ENCODE data around the gene CD300LG.
"Not testable (repeated sequence)": the region's sequence is repeated elsewhere in the genome, so short reads cannot be mapped to it uniquely, and the experiment has no call there.

The CD300LG gene

DNA sequence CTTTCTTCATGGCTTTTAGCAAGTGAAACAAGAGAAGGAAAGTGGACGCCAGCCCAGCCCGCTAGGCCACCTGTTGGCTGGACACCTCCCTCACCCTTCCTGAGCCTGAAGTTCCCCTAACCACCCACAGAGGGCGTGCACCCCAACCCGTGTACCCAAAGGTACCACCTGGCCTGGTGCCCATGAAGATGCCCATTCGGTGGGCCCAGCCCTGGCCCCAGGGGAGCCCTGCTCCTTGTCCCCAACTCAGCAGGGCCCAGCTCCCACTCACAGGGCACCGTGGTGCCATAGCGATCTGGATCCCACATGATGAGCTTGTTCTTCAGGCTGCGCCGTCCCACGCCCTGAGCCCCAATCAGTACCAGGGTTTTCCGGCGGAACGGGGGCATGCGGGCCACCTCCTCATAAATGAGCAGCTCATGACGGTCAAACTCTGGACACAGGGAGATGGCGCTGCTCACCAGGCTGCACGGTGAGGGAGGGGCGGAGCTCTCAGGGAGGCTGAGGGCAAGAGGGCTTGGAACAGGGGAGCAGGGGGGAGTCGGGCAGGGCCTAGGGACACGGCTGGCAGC, 33.5 kb downstream of the CD300LG start:
- peak; percentile 22 to 67 for DNase-seq

DNA sequence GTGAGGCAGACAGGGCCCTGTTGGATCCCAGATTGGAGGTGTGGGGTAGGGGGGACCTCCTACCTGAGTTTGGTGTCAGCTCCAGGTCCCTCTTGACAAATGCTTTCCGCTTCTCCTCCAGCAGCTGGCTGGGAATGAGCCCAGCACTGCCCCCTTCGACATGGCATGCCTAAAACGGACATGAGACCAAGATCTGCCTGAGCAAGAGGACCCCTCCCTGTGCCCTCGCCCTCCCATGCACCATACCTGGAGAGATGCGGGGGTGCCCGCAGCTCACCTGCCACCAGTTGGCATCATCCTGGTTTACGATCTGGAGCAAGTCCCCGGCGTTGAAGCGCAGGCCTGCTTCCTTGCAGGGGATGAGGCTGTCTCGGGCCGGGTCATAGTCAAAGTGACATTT, 34.2 kb downstream of the CD300LG start:
- no peak for DNase-seq

DNA sequence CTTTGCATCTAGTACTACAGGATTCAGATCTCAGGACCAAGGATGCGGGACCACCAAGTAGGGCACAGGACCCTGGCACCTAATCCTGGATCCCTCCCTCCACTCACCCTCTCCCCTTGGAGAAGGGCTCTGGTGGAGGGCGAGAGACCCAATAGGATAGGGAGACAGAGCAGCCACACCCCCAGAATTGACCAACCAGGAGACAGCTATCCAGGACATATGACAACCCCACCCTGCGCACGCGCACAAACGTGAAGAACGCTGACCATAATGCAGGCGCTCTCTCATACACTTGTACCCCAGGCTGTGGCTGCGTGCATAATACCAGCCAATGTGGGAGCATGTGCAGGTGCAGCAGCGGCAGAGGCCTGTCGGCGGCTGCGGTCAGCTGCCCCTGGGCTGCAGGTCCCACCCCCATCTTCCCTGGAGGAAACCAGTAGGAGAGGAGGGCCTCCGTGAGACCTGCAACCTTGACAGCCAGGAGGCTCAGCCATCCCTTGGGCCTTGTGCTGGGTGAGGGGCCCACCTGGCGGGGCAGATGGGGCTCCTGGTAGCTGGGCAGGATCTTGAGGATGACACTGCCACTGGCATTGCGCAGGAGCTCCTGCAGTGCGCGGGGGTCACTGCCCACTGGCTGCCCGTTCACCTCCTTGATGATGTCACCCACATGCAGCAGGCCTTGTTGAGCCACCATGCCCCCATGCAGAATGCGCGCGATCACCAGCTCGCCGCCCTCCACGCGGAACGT, 35.0 kb downstream of the CD300LG start:
- DNase-seq = no peak

DNA sequence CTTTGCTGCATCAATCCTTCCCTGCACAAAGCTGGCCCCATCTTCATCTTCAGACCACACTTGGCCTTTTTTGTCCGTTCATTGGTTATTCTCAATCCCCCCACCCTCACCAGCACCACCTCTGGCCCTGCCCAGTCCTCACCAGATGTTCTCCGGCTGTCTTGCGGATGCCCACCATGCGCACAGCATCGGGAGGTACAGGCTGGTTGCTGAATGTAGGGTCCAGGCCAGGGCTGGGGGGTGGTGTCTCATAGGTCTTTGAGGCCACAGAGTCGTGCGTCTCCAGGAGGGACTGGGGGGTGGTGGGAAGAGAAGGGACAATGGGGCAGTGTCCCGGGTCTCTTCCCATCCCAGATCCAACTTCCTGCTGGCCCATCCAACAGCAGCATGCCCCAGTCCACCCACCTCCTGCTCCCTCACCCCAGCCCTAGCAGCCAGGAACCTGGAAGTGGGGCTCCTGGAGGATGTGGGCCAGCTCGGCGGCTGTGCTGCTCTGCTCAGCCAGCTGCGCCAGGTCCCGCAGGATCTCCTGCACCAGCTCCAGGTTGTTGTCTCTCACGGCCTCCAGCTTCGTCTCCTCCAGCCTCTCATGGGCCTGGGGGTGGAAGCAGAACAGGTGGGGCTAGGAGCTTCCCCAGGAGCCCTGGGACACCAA, 35.9 kb downstream of the CD300LG start:
- no peak for DNase-seq

DNA sequence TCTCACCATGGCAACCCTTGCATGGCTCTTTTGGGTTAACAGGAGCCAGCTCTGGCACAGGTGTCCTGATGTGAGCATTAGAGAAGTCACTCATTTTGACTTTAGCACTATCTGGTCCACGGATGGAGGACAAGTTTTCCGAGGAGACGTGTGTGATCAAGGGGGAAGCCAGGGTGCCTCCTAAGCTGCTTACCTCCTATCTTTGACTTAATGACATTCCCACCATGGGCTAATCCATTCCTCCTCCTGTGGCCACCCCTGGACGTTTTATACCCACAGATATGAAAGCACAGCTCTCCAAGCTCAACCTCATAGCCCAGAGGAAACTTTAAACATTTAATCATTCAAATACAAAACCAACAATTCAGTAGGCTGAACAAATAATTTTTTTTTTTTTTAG, 41.6 kb downstream of the CD300LG start:
- DNase-seq = no peak

DNA sequence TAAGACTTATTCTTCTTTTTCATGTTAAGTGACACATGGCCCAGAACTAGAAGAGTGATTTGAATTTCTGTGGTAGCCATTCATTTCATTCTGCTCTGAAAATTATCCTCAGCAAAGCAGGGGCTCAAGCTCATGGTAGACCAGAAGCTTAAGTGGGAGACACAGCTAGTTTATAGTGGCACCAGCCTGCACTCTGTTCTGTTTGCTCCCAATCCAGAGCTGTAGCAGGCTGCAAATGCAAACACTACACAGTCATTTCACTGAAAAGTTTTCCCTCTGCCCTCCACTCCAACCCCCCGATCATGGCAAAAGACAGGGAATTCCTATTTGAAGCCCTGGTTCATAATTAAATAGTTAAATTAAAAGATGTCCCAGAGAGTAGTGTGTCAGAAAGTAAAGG, 43.3 kb downstream of the CD300LG start:
- DNase-seq = no peak

DNA sequence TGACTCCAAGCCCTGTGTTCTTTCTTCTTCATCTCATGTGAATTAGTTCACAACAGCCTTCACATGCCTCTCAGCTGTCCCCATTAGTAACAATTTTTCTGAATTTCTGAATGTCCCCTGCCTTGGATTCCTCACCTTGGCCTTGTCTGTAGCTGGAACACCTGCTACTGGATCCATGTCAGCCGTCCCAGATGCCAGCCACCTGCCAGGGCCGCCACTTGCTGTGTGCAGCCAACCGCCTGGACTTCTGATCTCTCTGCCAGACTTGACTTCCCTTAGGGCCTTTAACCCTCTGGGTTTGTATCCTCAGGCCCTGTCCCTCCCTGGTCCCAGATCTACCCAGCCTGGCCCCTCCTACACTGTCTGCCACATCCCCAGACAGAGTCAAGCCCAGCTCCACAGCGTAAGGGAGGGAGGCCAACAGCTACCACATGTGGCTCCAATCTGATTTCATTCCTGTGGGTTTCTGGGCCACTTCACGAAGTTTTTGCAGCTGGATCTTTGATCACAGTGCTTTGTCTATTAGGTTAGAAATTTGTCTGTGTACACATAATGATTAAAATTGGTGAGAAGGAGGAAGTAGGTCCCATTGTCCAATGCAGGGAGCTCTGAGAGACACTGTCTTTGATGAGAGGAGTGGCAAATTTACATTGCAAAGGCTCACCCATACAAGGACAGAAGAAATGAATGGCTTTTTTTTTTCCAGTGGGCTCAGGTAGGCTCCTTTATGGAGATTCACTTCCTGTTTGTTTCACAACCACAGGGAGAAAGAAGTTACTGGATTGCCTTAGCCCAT, 45.1 kb downstream of the CD300LG start:
- no peak for DNase-seq

DNA sequence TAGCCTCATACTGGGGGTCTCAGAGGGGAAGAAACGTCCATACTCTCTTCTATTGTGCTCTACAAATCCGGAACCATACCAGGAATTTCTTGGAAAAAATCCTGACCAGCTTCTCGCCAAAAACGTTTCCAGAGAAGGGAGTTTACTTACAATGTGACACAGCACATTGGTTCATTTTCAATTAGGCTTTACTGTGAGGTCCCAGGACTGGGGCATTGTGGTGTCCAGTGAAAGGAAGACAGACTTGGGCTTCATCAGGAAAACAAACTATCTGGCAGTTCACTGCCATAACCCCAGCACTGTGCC, 45.6 kb downstream of the CD300LG start:
- DNase-seq = no peak

DNA sequence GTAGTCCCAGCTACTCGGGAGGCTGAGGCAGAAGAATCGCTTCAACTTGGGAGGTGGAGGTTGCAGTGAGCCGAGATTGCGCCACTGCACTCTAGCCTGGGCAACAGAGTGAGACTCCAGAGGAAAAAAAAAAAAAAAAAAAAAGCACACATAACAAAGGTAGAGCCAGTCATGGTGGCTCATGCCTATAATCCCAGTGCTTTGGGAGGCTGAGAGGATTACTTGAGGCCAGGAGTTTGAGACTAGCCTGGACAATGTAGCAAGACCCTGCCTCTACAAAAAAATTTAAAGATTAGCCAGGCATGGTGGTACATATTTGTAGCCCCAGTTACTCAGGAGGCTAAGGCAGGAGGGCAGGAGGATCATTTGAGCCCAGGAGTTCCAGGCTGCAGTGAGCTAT, 47.5 kb downstream of the CD300LG start:
- not testable (repeated sequence) for DNase-seq

DNA sequence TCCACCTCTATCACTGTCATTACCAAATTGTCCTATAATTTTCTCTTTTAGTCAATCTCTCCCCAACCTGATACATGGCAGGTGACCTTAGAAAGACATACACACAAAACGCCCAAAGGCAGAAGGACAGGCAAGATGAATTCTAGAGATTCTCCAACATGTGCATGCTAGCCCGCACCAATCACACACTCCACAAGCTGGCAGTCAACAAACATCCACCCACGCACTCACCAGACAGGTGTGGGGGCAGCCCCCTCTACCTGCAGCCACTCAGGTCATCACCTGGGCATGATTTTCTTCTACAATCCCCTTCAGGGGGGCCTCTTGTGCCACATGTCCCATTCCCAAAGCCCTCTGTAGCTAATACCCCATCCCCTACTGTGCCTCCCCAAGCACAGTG, 50.9 kb downstream of the CD300LG start:
- no peak for DNase-seq

DNA sequence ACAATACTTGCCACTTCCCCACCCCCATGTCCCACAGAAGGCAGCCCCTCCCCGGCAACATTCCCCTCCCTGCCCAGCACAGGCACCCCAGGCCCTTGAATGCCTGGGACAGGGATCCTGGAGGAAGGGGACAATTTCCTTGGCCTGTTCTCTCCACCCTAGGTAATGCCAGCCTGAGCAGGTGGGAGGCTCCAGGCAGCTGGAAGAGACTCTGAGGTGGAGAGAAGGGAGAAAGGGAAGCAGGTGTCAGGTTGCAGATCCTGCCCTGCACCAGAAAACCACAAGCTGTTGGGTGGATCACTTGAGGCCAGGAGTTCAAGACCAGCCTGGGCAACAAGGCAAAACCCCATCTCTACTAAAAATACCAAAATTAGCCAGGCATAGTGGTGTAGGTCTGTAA, 51.5 kb downstream of the CD300LG start:
- no peak for DNase-seq

DNA sequence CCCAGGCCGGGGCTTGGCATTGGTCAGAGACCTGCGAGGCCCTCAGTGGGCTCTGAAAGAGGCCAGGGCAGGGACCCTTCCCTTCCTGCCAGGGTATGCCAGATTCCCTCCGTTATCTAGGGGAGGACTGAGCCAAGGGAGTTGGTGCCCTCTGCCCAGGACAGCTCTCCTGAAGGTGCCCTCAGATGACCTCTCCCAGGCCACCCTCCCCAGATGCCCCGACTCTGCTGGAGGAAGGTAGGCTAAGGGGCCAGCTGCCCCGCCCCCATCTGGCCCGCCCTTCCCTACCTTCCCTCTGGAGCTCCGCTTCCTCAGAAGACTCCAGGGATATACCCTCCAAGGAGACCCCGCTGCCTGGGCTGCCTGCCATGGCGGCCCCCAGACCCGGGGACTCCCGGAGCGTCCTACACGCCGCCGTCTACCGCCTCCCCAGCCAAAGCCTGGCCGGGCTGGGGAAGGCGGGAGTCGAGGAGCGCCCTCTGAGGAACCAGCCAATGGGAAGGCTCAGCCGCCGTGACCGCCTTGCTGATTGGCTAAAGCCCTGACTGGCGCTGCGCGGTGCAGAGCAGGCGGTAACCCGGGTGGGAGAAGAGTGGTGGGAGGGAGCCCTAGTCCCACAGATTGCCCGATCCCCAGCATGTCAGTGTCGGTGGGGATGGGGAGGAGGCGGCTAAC, 53.3 kb downstream of the CD300LG start:
- DNase-seq = peak; percentile 84 to 95

DNA sequence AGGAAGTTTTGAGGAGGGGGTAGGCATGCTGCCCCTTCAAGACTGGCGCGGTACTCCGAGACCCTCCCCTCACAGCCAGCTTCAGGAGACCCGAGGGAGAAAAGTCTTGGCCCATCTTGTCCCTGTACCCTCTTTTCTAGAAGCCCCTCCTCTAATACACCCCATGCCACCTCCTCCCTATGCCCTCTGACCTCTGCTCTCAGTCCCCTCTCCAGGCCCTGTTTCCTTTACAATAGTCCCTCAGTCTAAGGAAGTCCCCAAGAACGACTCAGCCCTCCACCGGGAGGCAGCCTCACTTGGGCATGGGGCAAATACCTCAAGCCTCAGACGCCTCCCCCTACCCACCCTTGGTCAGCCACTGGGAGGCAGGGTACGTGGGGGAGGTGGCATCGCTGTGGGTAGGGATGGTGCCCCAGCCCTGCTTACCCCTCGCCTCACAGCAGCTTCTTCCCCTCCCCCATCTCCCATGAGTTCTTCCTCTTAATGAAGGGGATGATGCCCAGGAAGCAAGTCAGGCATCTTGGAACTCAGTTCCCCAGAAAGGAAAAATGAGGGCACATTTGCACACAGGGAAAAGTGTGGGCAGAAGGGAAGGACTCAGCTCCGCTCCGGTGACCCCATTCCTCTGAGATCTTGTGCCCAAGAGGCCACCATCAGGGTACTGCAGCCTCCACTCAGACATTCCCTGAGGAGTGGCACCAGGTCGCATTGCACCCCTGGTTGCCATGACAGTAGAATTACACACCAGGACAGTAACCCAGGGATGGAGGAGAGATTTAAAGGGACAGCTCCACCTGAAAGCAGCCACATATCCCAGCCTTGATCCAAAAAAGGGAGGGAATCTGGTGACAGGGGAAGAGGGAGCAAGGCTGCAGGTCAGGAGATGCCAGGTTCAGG, 54.1 kb downstream of the CD300LG start:
- DNase-seq = peak in 1 of 2 experiments; percentile 51

DNA sequence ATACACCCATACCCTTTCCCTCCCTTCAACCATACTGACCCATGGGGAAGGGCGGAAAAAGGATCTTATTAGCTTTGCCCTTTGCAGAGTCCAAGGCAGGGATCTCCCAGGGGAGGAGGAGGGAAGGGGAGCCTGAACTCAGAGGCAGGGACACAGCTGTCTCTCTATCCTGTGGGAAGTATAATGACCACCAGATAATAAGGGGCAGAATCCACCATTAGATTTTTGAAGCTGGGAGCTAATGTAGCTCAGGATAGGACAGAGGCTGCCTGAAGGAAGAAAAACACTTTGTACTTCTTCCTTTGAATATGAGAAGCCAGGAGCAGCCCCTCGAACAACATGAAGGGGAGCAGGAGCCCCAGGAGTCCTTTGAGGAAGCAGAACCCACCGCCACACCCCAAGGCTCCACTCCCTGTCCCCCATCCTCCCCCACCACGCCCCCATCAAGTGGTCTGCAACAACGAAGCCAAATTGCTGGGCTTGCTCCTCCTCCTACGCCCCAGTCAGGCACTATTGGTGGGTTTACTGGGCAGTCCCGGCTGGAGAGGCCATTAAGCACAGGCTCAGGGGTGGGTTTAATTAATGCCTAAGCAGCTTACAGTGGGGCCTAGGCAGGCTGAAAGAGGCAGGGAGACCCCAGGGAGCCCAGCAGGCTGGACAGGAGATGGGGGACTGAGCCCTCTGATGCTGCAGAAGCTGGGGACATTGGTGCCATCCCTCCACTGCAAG, 55.0 kb downstream of the CD300LG start:
- DNase-seq = peak; percentile 60 to 76

DNA sequence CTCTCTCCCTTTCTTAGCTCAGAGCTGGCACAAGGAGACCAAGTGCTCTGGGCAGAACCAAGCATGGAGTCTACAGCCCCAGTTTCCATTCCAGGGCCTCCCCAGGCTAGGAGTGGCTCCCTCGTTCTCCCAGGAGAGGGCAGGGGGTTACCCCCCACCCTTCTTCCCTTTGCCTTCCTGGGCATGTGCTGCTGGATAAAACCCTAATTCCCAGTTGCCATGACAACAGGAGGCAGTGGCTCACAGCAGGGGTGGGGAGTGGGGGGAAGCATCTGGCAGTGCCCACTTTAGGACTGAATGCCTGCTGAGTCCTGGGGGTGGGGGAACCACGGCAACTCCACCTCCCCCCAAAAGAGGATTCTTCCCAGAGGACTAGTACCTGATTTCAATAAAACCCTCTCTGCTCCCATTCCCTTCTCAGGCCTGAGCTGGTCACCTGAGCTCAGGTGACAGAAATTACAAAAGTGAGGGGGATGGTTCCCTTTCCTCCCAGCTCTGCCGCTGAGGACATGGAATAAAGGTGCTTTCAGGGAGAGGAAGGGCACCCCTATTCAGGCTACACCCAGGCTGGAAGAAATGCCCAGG, 58.5 kb downstream of the CD300LG start:
- peak; percentile 98 to 99 for DNase-seq

DNA sequence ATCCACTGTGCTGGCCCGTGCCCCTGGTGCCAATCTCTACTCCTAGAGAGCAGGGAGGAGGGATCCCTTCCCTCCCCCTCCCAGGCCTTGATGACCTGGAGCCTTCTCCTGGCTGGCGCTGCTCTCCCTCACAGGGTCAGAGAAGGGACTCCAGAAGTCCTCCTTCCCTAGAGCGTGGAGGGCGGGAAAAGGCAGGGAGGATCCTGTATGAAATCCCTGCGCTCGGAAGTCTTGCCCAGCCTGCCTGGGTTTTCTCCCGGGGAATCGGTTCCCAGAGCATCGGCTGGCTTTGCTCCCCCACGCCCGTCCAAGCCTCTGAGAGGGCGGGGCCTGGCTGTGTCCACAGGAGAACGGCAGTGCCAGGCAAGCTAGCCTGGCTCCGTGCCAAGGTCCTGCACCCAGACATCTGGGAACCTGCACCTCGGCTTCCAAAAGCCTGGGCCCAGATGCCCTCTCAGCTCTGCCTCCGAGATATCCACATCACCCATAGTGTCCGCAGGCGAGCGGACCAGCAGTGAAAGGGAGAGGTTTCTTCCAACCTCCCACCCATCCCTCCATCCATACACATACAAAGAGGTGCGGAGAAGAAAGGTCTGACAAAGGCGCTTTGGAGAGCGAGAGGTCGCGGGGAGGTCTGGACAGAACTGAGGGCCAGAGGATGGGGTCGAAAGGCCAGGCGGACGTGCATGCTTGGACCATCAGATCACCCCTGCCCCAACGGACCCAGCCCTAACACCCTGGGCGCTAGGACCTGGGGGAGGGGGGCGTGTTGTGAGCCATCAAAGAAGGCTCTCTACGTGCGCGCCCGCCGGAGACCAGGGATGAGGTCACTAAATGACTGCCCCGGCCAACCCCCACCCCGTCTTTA, 59.2 kb downstream of the CD300LG start:
- DNase-seq = peak; percentile 76 to 78

DNA sequence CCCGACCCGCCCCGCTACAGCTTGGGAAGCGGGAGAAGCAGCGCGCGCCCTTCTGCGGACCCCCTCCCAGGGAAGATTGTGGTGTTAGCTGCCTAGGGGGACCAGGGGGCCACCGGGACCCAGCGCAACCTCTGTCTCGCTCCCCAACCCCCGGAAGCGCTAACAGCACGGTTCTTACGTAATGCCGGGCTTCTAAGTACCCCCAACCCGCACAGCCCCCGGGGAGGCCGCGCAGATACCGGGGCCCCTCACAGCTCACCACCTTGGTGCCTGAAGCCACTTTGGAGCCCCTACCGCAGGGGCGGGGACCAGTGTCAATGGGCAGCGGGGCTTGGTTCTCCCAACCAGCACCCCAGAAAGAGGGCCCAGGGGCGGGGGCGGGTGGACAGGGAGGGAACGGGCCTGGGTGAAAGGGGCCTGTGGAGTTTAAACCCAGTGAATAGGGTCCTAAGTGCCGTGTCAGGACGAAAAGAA, 60.0 kb downstream of the CD300LG start:
- no peak for DNase-seq

DNA sequence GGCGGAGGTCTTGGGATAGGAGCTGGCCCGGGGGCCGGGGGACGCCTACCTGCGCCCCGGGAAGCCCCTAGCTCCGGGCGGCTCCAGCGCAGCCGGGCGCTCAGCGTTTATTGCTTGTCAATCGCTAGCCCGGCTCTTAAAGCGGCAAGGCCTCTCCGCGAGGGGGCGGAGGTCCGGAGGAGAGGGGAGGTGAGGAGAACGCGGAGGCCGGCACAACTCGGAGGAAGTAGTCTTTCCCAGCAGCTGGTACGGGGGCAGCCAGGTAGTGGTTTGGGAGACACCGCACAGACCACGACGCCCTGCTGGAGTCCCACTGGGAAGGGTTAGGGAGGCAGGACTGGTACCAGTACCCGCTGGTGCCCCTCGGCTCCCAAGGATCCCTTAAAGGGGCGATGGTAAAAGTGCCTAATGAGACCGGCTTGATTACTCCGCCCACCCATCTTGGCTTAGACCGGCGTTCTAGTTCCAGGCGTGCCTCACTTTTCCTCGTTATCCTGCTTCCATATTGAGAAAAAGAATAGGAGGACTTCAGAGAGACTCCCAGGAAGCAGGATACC, 60.5 kb downstream of the CD300LG start, which contains the start of gene MPP2:
Gene MPP2, minus strand, starts transcription at position 112 of the 557 bp plus-strand sequence. CDS start 3,076 bp downstream, outside the sequence.
- peak; percentile 83 to 91 for DNase-seq
